SK-MEL-5 (cell line): Measurements from ENCODE around the gene APEH. TPM values are rescaled to one million over a fixed set of nuclear protein-coding genes. Genes with fewer than 3 reads are reported as not detected.

Source experiments
- DNase-seq: peaks from one replicate; pipeline ENCODE4 v3.0.0-alpha.2; 2016; ENCODE audit warnings: low read depth, low spot score
- in situ Hi-C: cut with HindIII; loops from 2 replicates; pipeline ENCODE4 v1.10.0; 2016; ENCODE audit warnings: low sequenced_read_pairs, high pct_unique_total_duplicates, low pct_unique_long_range_greater_than_20kb
- small RNA-seq, 2 experiments: library from RNA; depleted of rRNA; stranded (forward); fragments of <200 nt; gene quantifications; one replicate each; pipeline ENCODE3, GENCODE V24; 2014
- total RNA-seq: library from RNA; depleted of rRNA; stranded (reverse); fragments of >200 nt; shearing (Covaris generic); gene quantifications from 2 replicates; pipeline ENCODE4 v1.2.3, GENCODE V29; 2014; rRNA removed

APEH gene
- total RNA-seq, 1 experiment from 2014 or later: 231 TPM

DNA sequence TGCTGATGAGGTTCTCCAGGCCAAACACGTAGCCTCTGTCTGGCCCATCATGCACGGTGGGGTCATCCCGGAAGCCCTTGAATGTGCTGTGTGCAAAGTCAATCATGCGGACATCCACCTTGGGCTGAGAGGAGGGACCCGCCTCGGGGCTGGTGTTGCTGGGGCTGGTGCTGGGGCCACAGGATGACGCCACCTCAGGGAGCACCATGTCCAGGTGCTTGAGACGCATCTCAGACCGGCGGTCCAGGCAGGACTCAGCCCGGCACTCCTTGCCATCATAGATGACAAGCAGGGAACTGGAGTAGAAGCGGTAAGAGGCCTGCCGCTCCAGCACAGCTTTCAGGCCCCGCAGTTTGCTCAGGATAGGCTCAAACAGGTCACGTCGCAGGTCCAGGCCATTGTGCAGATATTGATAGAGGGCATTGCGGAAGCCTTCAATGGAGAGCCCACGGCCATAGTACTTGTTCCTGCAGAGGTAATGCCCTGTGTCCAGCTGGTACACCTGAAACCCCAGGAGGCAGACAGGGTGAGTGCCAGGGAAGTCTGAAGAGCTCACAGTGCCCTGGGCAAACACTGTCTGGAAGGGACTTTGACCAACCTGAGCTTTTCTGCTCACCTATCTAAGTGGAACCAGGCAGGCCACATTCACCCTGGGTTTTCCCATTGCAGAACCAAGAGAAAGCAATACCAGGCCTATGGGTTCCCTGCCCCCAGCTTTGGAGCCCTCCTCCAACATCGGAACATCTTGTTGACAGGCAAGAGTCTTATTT lies 53.2 kb downstream of the APEH start:
- no peak for DNase-seq
- in situ Hi-C loops: no loop called here

DNA sequence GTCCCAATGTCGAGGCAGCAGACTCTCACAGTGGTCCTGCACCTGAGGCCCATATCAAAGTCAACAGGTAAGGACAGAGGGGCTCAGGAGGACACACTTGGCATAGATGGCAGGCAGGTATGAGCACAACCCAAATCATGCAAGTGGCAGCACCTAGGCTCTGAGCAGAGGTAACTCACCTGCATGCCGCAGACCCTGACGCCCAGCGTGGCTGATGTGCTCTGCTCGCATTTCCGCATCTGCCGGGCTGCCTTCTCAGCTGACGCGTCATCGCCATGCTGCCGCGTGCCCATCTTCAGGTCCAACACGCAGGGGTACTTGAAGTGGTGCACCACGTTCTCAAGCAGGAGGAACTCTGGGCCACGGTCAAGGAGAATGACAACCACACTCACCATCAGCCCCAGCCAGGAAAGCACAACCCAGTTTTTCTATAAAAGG lies 53.8 kb downstream of the APEH start:
- in situ Hi-C loops: no loop called here
- DNase-seq: no peak

DNA sequence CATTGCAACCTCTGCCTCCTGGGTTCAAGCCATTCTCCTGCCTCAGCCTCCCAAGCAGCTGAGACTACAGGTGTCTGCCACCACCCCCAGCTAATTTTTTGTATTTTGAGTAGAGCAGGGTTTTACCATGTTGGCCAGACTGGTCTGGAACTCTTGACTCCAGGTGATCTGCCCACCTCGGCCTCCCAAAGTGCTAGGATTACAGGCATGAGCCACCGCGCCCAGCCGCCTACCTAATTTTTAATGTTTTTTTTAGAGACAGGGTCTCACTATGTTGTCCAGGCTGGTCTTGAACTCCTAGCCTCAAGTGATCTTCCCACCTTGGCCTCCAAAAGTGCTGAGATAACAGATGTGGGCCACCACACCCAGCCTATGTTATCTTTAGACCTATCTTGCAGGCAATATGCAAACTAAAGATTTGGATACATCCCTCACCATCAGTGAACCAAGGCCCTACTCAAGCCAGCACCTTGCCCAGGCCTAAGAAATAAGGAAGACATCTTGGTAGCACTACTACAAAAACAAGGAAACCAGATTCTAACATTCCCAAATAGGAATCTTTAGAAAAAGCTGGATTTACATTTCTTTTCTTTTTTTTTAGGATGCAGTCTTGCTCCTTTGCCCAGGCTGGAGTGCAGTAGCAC lies 55.9 kb downstream of the APEH start:
- DNase-seq: no peak
- in situ Hi-C loops: no loop called here

DNA sequence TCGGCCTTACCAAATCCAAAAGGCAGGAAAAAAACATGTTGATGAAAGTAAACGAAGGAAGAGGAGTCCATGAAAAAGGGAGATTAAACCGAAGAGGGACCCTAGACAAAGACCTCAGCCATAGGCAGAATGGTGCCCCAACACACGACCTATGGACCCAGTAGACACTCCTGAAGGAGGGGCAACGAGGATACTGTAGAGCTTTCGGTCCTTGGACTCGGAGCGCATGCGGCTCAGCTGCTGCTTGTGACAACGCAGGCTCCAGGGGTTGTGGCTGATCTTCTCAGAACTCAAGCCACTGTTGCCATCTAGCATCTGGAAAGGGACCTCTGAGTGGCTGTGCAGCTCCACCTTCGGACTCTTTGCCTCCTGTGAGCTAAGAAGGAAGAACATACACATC lies 58.4 kb downstream of the APEH start:
- DNase-seq: no peak
- in situ Hi-C loops: no loop called here

DNA sequence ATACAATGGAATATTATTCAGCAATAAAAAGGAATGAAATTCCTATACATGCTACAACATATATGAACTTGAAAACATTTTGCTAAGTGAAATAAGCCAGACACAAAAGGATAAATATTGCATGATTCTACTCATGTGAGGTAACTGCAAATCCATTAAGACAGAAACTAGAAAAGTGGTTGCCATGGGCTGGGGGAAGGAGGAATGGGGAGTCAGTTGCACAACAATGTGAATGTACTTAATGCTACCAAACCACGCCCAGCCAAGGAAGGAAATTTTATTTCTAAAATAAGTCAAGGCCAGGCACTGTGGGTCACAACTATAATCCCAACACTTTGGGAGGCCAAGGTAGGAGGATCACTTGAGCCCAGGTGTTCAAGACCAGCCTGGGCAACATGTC lies 59.4 kb downstream of the APEH start:
- no peak for DNase-seq
- in situ Hi-C loops: no loop called here

Small RNA genes lying within 50 kb of the gene (small RNA-seq; reads per million reads assigned to genes)
- gene AMIGO3: 0 reads per million in 2 experiments

Other genes with a start within 250 kb of the APEH start
- 3.0 and 3.5 TPM in 2 replicates for gene NICN1, start 245.0 kb upstream of the APEH start, total RNA-seq
- 98.1 and 98.9 TPM in 2 replicates for gene DAG1, start 204.1 kb upstream of the APEH start, total RNA-seq
- 0.11 and 0.40 TPM in 2 replicates for gene BSN, start 119.9 kb upstream of the APEH start, total RNA-seq
- gene MST1, start 15.1 kb downstream of the APEH start, total RNA-seq: 4.3 and 5.4 TPM in 2 replicates
- 33.5 and 34.2 TPM in 2 replicates for gene RNF123, start 15.2 kb downstream of the APEH start, total RNA-seq
- 0.32 and 0.34 TPM in 2 replicates for gene AMIGO3, start 45.3 kb downstream of the APEH start, total RNA-seq
- gene GMPPB, start 49.6 kb downstream of the APEH start, total RNA-seq: 24.3 and 24.6 TPM in 2 replicates
- gene IP6K1, start 112.2 kb downstream of the APEH start, total RNA-seq: 22.8 and 25.6 TPM in 2 replicates
- gene CDHR4, start 125.5 kb downstream of the APEH start, total RNA-seq: not detected in 2 replicates
- gene INKA1, start 128.9 kb downstream of the APEH start, total RNA-seq: 3.4 and 6.9 TPM in 2 replicates
- 1.8 and 4.1 TPM in 2 replicates for gene UBA7, start 139.6 kb downstream of the APEH start, total RNA-seq
- gene TRAIP, start 182.2 kb downstream of the APEH start, total RNA-seq: 6.1 TPM in 2 replicates
- gene CAMKV, start 195.6 kb downstream of the APEH start, total RNA-seq: 0.32 and 0.58 TPM in 2 replicates
- gene MST1R, start 229.5 kb downstream of the APEH start, total RNA-seq: not detected in 2 replicates